Measurements from ENCODE around the gene AXDND1.
"Not testable (repeated sequence)": the region's sequence is repeated elsewhere in the genome, so short reads cannot be mapped to it uniquely, and the experiment has no call there.

The AXDND1 gene, protein sequence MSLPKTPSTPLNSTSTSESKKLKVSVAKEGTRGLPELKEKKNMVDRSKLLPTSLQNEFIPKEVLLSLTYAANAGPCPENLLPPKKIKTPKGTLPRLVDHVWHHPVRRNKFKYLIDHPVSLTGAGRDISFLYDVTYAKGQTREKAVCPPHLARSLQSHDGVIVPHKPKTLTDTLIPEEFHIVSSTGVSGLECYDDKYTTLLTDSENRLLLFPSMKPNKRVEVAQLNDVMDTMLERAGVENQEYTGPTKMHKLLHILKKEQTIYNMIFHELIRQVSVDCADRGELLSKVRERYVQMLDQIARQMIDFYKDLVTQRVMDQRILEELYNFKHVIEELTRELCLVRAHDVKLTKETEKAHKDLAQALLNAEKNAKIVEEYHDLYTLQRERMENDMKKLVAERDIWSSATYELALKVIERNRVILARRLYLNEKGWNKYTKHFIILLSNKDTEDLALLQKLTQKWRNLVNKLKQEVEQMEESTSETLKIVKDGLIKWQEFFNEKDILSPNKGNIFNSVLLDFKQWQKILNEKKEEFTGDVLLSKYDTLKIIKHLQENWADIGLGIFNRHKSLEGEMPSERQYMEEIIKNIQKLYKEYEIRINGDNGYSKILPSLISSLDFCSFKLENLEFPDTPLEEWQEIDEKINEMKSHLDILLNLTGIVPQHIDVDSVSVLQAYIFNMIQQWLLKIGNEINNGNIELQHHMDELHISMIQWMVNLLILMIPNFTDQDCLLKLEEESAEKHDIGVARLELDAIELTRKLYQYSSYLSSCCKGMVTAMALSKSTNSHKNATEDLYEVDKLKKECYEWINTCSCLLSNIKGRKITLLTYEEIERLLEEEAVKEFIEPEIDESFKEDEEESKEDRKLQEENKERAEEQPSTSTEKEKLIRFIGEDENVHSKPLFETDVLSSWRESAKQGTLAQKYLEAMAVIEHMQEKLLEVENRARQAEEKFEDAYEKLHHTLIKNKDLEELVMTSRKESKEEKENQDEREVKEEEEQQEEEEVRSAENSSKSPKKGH

DNA sequence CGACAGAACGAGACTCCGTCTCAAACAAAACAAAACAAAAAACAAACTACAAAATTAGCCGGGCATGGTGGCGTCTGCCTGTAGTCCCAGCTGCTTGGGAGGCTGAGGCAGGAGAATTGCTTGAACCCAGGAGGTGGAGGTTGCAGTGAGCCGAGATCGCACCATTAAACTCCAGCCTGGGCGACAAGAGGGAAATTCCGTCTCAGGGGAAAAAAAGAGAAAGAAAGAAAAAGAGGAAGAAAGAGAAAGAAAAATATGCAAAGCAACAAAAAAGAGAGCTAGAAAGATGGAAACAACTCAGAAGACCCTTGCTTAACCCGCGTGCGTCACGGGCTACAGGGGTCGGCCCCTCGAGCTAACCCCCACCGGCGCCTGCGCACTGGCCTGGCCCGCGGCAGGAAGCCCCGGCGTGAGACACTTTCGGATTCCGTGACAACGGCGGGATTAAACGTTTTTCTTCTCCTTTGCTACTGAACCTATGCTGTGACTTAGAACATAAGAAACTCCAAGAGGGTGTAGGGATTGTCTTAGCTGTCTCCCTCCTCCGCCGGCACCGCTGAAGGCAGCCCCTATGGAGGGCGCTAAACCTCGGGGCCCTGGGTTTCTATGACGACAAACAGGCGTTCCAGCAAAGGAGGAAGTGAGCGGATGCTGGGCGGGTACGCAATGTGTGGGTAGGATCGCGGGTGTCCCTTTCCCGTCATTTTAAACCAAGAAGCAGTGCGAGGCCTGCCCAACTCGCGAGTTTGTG is at the start of gene AXDND1:
Gene AXDND1, plus strand, starts transcription at position 630 of the 751 bp plus-strand sequence. CDS start 539 bp downstream, outside the sequence.
- DNase-seq, result peak; percentile 94

DNA sequence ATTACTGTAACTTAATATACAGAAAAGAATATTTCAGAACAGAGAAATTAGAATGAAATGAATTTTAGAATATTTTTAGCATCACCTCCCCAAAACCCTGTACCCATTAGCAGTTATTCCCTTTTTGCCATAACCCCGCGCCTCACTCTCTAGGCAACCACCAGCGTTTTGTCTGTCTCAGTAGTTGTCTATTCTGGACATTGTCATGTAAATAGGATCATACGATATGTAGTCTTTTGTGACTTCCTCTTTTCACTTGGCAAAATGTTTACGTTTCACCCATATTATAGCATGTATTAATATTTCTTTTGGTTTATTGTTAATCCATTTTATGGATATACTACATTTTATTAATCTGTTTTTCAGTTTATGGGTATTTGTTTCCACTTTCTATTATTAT is 47.3 kb upstream of the AXDND1 start:
- DNase-seq, result no peak

DNA sequence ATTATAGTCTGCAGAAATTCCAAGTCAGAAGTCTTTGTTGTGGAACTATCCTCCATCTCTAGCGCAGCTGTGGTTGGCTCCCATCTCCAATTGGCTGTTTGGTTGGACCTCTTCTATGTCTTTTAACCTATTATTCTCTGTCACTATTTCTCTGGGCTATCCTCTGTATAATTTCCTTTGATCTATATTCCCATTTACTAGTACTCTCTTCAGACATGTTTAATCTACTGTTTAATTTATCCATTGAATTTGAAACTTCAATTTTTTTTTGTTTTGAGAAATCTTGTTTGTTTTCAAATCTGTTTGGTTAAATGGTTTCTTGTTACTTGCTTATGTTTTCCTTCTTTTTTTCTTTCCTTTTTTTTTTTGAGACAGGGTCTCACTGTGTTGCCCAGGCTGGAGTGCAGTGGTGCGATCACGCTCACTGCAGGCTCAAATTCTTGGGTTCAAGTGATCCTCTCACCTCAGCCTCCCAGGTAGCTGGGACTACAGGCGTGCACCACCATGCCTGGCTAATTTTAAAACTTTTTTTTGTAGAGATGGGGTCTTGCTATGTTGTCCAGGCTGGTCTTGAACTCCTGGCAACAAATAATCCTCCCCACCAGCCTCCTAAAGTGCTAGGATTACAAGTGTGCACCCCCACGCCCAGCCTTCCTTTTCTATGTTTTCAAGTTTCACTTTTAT is 44.1 kb upstream of the AXDND1 start:
- DNase-seq, result no peak

DNA sequence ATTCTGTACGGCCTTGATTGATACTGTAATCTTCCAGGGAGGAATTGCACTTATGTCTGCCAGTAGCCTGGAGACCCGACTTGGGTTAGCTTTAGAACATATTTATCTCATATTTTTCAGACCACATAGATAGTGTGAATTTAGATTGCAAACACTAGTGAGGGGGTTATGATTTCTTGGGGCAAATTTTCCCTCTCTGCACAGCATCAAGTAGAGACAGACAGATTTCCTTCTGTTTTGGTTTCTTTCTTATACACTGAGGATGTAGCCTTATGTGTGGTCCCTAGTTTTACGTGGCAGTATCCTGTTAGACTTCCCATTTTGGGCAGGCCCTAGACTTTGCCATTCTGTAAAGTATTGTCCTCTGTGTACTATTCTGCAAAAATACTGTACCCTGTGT is 43.2 kb upstream of the AXDND1 start:
- no peak for DNase-seq

GRCh38 chr1:179323436-179323835 is 42.3 kb upstream of the AXDND1 start:
- DNase-seq, result no peak

DNA sequence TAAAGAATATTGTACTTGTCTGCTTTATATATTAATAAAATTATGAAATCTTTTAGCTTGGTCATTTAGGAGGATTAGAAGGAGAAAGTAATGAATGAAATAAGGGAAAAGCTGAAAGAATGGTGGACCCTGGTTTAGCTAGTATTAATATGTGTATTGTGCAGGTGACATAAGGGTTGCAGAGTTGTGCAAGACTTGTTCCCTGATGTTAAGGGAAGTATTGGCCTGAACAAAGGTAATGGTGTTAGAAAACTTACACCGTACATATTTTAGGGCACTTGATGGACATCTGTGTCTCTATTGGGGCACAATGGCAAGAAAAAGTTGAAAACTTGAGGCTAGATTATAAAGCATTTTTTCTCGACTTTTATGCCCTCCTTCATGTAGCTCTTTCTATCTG is 39.9 kb upstream of the AXDND1 start:
- DNase-seq, result no peak

DNA sequence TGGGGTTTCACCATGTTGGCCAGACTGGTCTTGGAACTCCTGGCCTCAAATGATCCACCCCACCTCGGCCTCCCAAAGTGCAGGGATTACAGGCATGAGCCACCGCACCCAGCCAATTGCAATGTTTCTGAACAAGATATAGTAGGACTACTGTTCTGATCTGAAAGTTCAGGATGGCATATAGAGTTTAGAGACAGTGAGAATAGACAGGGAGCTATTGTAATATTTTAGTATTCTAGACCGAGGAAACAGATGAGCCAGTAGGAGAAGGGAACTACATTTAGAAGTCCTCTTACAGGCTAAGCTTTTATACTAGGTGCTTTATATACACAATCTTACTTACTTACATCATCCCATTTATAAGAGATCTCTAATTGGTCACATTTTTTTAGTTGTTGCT is 39.0 kb upstream of the AXDND1 start:
- no peak for DNase-seq

GRCh38 chr1:179327196-179327595 is 38.6 kb upstream of the AXDND1 start:
- no peak for DNase-seq

- no peak for DNase-seq
Observed at GRCh38 chr1:179327679-179328078, 38.1 kb upstream of the AXDND1 start.

- DNase-seq, result no peak
Observed at GRCh38 chr1:179329862-179330261, 35.9 kb upstream of the AXDND1 start.

GRCh38 chr1:179334440-179334839 is 31.3 kb upstream of the AXDND1 start:
- no peak for DNase-seq

- DNase-seq, result no peak
Observed at GRCh38 chr1:179337288-179337687, 28.5 kb upstream of the AXDND1 start.

GRCh38 chr1:179337942-179338560 is 27.7 kb upstream of the AXDND1 start:
- DNase-seq, result no peak

DNA sequence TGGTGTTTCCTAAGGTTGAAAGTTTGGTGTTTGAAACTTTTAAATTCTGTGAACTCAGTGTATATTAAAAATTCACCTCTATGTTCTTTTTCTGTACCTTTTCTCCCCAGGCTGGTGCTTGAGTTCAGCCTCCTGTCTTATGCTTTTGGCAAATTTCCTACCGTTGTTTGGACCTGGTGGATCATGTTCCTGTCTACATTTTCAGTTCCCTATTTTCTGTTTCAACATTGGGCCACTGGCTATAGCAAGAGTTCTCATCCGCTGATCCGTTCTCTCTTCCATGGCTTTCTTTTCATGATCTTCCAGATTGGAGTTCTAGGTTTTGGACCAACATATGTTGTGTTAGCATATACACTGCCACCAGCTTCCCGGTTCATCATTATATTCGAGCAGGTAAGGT is 24.9 kb upstream of the AXDND1 start:
- no peak for DNase-seq

- DNase-seq, result no peak
Observed at GRCh38 chr1:179341943-179342547, 23.7 kb upstream of the AXDND1 start.

GRCh38 chr1:179342740-179343404 is 22.9 kb upstream of the AXDND1 start:
- no peak for DNase-seq

- DNase-seq, result no peak
Observed at GRCh38 chr1:179351281-179351680, 14.5 kb upstream of the AXDND1 start.

- DNase-seq, result no peak
Observed at GRCh38 chr1:179352236-179352635, 13.5 kb upstream of the AXDND1 start.

- no peak for DNase-seq
Observed at GRCh38 chr1:179353546-179353945, 12.2 kb upstream of the AXDND1 start.

- DNase-seq, result not testable (repeated sequence)
Observed at GRCh38 chr1:179361631-179362030, 4.1 kb upstream of the AXDND1 start.

Data from CD4-positive, alpha-beta T cell treated with Interleukin-10 for 1 hour (primary cell).